SK-N-SH (cell line): ENCODE data around the gene AFMID.

Experiments
- CHD2 ChIP-seq: fragments of 150-350 bp; IDR thresholded peaks from 2 replicates; pipeline ENCODE4 v1.6.1; 2018; ENCODE audit warnings: low read length; ENCODE audit not compliant: partially characterized antibody
- EP300 ChIP-seq, 2 experiments: IDR thresholded peaks; 2 replicates each; pipeline versions ENCODE4 v1.4.0 to v1.6.1; 2012; ENCODE audit warnings: borderline replicate concordance in 1 of 2, low read depth in 1 of 2, low read length in 1 of 2
- EZH2phosphoT487 ChIP-seq: fragments of 200-600 bp; sonication (generic); IDR thresholded peaks from 2 replicates; pipeline ENCODE4 v1.6.1; 2017; ENCODE audit warnings: low read depth, mixed run types, mild to moderate bottlenecking, antibody characterized with exemption, moderate library complexity, borderline replicate concordance
- GATA2 ChIP-seq: sonication (generic); formaldehyde crosslinking; IDR thresholded peaks from 2 replicates; pipeline ENCODE4 v1.5.0; 2020; ENCODE audit warnings: mild to moderate bottlenecking, missing genetic modification reagents
- SMC3 ChIP-seq: IDR thresholded peaks from 2 replicates; pipeline ENCODE4 v1.6.1; 2012; ENCODE audit warnings: low read depth, low read length, improper control_type of control experiment
- TCF12 ChIP-seq: IDR thresholded peaks from 2 replicates; pipeline ENCODE4 v1.4.0; 2012
- TF ChIP-seq, protein P1 (sequence below): fragments of 200-600 bp; sonication (generic); IDR thresholded peaks from 2 replicates; pipeline ENCODE4 v1.6.1; 2017; ENCODE audit warnings: antibody characterized with exemption, mild to moderate bottlenecking, moderate library complexity
- TF ChIP-seq, protein P2 (sequence below): fragments of 150-350 bp; IDR thresholded peaks from 2 replicates; pipeline ENCODE4 v1.6.1; 2017; ENCODE audit warnings: antibody characterized with exemption, low read length, low read depth, borderline replicate concordance

DNA sequence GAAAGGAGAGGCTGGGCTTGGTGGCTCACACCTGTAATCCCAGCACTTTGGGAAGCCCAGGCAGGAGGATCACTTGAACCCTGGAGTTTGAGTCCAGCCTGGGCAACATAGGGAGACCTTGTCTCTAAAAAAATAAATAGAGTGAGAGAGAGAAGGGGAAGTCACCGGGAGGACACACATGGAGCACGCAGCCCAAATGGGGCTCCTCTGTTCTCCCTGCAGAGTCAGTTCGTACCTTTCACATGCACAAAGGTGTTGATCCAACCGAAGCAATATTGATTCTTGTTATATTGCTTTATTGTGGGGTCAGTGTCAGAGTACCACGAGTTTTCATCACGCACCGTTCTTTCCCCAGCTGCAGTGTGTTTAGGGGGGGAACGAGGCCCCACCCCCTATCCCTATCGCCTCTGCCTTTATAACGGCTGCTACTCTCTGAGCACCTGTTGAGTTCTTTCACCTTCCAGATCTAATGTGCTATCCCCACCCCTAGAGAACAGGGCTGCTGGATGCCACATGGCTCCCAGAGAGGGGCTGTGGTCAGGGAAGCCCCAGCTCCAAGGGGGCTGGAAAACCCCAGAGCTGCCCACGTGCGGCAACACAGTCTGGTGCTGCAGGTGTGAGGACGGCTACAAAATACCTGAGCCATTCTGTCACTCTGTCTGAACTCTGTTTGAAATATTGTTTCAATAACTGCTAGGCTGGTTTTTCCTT lies 43.2 kb downstream of the AFMID start:
- TF ChIP-seq EZH2phosphoT487 (no peak), TCF12 (no peak), SMC3 (no peak), GATA2 (CRISPR knock-in tag) (no peak), EP300 (IDR thresholded peaks at IDR 0.05; ENCODE audit: borderline replicate concordance in 1 of 2, low read depth in 1 of 2, low read length in 1 of 2) (no peak), CHD2 (no peak)
- TF ChIP-seq, protein P1, sequence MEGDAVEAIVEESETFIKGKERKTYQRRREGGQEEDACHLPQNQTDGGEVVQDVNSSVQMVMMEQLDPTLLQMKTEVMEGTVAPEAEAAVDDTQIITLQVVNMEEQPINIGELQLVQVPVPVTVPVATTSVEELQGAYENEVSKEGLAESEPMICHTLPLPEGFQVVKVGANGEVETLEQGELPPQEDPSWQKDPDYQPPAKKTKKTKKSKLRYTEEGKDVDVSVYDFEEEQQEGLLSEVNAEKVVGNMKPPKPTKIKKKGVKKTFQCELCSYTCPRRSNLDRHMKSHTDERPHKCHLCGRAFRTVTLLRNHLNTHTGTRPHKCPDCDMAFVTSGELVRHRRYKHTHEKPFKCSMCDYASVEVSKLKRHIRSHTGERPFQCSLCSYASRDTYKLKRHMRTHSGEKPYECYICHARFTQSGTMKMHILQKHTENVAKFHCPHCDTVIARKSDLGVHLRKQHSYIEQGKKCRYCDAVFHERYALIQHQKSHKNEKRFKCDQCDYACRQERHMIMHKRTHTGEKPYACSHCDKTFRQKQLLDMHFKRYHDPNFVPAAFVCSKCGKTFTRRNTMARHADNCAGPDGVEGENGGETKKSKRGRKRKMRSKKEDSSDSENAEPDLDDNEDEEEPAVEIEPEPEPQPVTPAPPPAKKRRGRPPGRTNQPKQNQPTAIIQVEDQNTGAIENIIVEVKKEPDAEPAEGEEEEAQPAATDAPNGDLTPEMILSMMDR, result no peak
- TF ChIP-seq, protein P2, sequence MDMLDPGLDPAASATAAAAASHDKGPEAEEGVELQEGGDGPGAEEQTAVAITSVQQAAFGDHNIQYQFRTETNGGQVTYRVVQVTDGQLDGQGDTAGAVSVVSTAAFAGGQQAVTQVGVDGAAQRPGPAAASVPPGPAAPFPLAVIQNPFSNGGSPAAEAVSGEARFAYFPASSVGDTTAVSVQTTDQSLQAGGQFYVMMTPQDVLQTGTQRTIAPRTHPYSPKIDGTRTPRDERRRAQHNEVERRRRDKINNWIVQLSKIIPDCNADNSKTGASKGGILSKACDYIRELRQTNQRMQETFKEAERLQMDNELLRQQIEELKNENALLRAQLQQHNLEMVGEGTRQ, result no peak
